Right ventricle myocardium inferior (tissue), 1 donor: ENCODE data around the gene TMEM161A. TPM values are rescaled to one million over a fixed set of nuclear protein-coding genes. Genes with fewer than 3 reads are reported as not detected.

Experiments used
- ATAC-seq: fragments of 200-7000 bp; cut with Tn5 transposase; one replicate; pipeline ENCODE4 v1.9.1; 2020; ENCODE audit warnings: mild to moderate bottlenecking, moderate library complexity
- DNase-seq: peaks from one replicate; pipeline ENCODE4 v3.0.0; 2021; ENCODE audit errors: missing footprints
- intact Hi-C: fragments of 100-400 bp; cut with DNase I; formaldehyde crosslinking; loops from one replicate; pipeline ENCODE4 v1.11.0; 2022
- total RNA-seq: library from RNA; stranded (reverse); fragmentation: NEBNext Ultra II Directional; extraction: Animal tissue kit (Norgen Biotek cat#: 25700); gene quantifications from one replicate; pipeline ENCODE4 v1.2.1, GENCODE V29; 2021
- donor health status: DM: no; HTN: yes; CAD: no; lungs with severe emphysema.

TMEM161A gene
- total RNA-seq, 1 donor from 2014 or later, result 23.5 TPM

GRCh38 chr19:19074196-19074882 is 63.9 kb downstream of the TMEM161A start:
- DNase-seq, result no peak
- no peak for ATAC-seq
- intact Hi-C loops, result no loop called here

GRCh38 chr19:19071897-19072296 is 66.4 kb downstream of the TMEM161A start:
- DNase-seq, result peak; percentile 33
- no peak for ATAC-seq
- intact Hi-C loops, result no loop called here

Other genes with a start within 250 kb of the TMEM161A start
- 0.30 TPM for gene CERS1, start 242.3 kb downstream of the TMEM161A start, total RNA-seq
- 139 TPM for gene COPE, start 219.1 kb downstream of the TMEM161A start, total RNA-seq
- gene DDX49, start 218.8 kb downstream of the TMEM161A start, total RNA-seq, result 25.6 TPM
- gene HOMER3, start 197.3 kb downstream of the TMEM161A start, total RNA-seq, result 15.2 TPM
- 68.5 TPM for gene SUGP2, start 105.0 kb downstream of the TMEM161A start, total RNA-seq
- gene ARMC6, start 104.9 kb downstream of the TMEM161A start, total RNA-seq, result 13.6 TPM
- 30.9 TPM for gene SLC25A42, start 74.5 kb downstream of the TMEM161A start, total RNA-seq
- gene MEF2B, start 31.8 kb upstream of the TMEM161A start, total RNA-seq, result 1.4 TPM
- 19.5 TPM for gene BORCS8, start 53.7 kb upstream of the TMEM161A start, total RNA-seq
- gene RFXANK, start 53.8 kb upstream of the TMEM161A start, total RNA-seq, result 39.9 TPM
- gene NR2C2AP, start 64.9 kb upstream of the TMEM161A start, total RNA-seq, result 7.8 TPM
- gene NCAN, start 73.5 kb upstream of the TMEM161A start, total RNA-seq, result not detected
- gene TM6SF2, start 134.8 kb upstream of the TMEM161A start, total RNA-seq, result 0.57 TPM
- gene SUGP1, start 182.0 kb upstream of the TMEM161A start, total RNA-seq, result 34.9 TPM
- 31.8 TPM for gene MAU2, start 182.4 kb upstream of the TMEM161A start, total RNA-seq